Upper lobe of left lung (tissue), 6 donors: ENCODE data around the gene C14orf119. TPM values are rescaled to one million over a fixed set of nuclear protein-coding genes. Genes with fewer than 3 reads are reported as not detected.

Experiments
- ATAC-seq, 2 donors: fragments of 200-7000 bp; cut with Tn5 transposase; one replicate each; pipeline ENCODE4 v1.9.1; 2022; ENCODE audit warnings: mild to moderate bottlenecking in 2 of 2, moderate library complexity in 2 of 2; ENCODE audit not compliant: low FRiP score in 2 of 2
- DNase-seq, 2 donors: peaks; one replicate each; pipeline ENCODE4 v3.0.0-alpha.2; 2019 to 2020
- H3K27ac ChIP-seq, 4 donors: fragments of 200-600 bp; sonication (generic); one replicate each; pipeline ENCODE4 v1.5.1; 2016 to 2019
- H3K27me3 ChIP-seq, 4 donors: fragments of 200-600 bp; sonication (generic); one replicate each; pipeline ENCODE4 v1.5.1; 2017 to 2019
- H3K36me3 ChIP-seq, 4 donors: fragments of 200-600 bp; sonication (generic); one replicate each; pipeline ENCODE4 v1.5.1; 2016 to 2019
- H3K4me1 ChIP-seq, 4 donors: fragments of 200-600 bp; sonication (generic); one replicate each; pipeline ENCODE4 v1.5.1; 2018 to 2019
- H3K4me3 ChIP-seq, 4 donors: fragments of 200-600 bp; sonication (generic); one replicate each; pipeline ENCODE4 v1.5.1; 2017 to 2019; ENCODE audit warnings: mild to moderate bottlenecking in 2 of 4, moderate library complexity in 1 of 4
- H3K9me3 ChIP-seq, 4 donors: fragments of 200-600 bp; sonication (generic); one replicate each; pipeline ENCODE4 v1.5.1; 2018 to 2019
- CTCF ChIP-seq, 6 experiments: fragments of 450-650 bp in 4 of 6; fragments of 200-600 bp in 2 of 6; sonication (generic) in 2 of 6; IDR thresholded peaks; one replicate each; pipeline ENCODE4 v1.5.1; 2016 to 2019; ENCODE audit warnings: antibody characterized with exemption in 6 of 6
- EP300 ChIP-seq, 4 donors: sonication (generic); formaldehyde crosslinking; IDR thresholded peaks; one replicate each; pipeline ENCODE4 v1.5.1; 2017; ENCODE audit warnings: antibody characterized with exemption in 4 of 4, control low read depth in 2 of 4
- POLR2A ChIP-seq, 4 donors: fragments of 450-650 bp; IDR thresholded peaks; one replicate each; pipeline ENCODE4 v1.5.1; 2016 to 2017; ENCODE audit warnings: antibody characterized with exemption in 4 of 4, mild to moderate bottlenecking in 2 of 4
- POLR2AphosphoS5 ChIP-seq, 2 donors: sonication (generic); formaldehyde crosslinking; IDR thresholded peaks; one replicate each; pipeline ENCODE4 v1.5.1; 2017; ENCODE audit warnings: antibody characterized with exemption in 2 of 2
- WGBS, 2 donors: methylation state at CpG; one replicate each; pipeline ENCODE4 v1.1.5; 2017 to 2018; 5-methylcytosine and 5-hydroxymethylcytosine counted together
- total RNA-seq, 6 donors: library from RNA; depleted of rRNA in 4 of 6; stranded (reverse); fragments of >200 nt in 4 of 6; gene quantifications; one replicate each; pipeline versions ENCODE4 v1.1.0 to v1.2.1, GENCODE V29; 2016 to 2021
- donor health status: DM: no; HTN: no; CAD: no; lungs with moderate emphysema.
- donor health status: DM: no; HTN: yes; CAD: no; lungs with severe emphysema.

Gene C14orf119
- total RNA-seq, 6 donors from 2014 or later = 4.9 to 52.5 (median 35.7) TPM

- no peak for DNase-seq
- no peak overlapping the region for H3K4me3 ChIP-seq
- no peaks in the 10 kb centered on the region for H3K9me3 ChIP-seq
- TF ChIP-seq POLR2A (IDR thresholded peaks at IDR 0.05) = no peak
- TF ChIP-seq CTCF (IDR thresholded peaks at IDR 0.05) = no peak
- TF ChIP-seq POLR2AphosphoS5 (IDR thresholded peaks at IDR 0.05) = no peak
- peaks cover 0 to 7% (median 4%) of the 10 kb centered on the region in 4 donors for H3K4me1 ChIP-seq
- H3K27me3 ChIP-seq = no peaks in the 10 kb centered on the region
- H3K36me3 ChIP-seq = peaks cover 2 to 10% (median 5%) of the 10 kb centered on the region in 4 donors
- no peak for ATAC-seq
- H3K27ac ChIP-seq = no peak overlapping the region
- WGBS, 2 donors = 71 to 82% methylated on average over 6 of the region's 6 CpGs
Measured at GRCh38 chr14:23137813-23138535, 42.7 kb downstream of the C14orf119 start.

GRCh38 chr14:23139874-23140273 lies 44.6 kb downstream of the C14orf119 start:
- no peak for TF ChIP-seq EP300 (IDR thresholded peaks at IDR 0.05)
- no peak for TF ChIP-seq CTCF (IDR thresholded peaks at IDR 0.05)
- no peak for TF ChIP-seq POLR2AphosphoS5 (IDR thresholded peaks at IDR 0.05)
- H3K4me3 ChIP-seq = no peak overlapping the region
- H3K27me3 ChIP-seq = no peaks in the 10 kb centered on the region
- ATAC-seq (no peak), DNase-seq (no peak)
- no peaks in the 10 kb centered on the region for H3K9me3 ChIP-seq
- WGBS, 2 donors = 90 to 98% methylated on average over 2 of the region's 2 CpGs
- peaks cover 0 to 13% (median 4%) of the 10 kb centered on the region in 4 donors for H3K4me1 ChIP-seq
- no peak overlapping the region for H3K27ac ChIP-seq
- peaks cover 2 to 10% (median 5%) of the 10 kb centered on the region in 4 donors for H3K36me3 ChIP-seq

GRCh38 chr14:23140371-23140770 lies 45.1 kb downstream of the C14orf119 start:
- no peaks in the 10 kb centered on the region for H3K9me3 ChIP-seq
- H3K4me3 ChIP-seq = no peak overlapping the region
- no peak overlapping the region for H3K27ac ChIP-seq
- H3K36me3 ChIP-seq = peaks cover 2 to 10% (median 5%) of the 10 kb centered on the region in 4 donors
- WGBS, 2 donors = 69 to 83% methylated on average over 6 of the region's 6 CpGs
- DNase-seq (no peak), ATAC-seq (no peak)
- H3K27me3 ChIP-seq = no peaks in the 10 kb centered on the region
- TF ChIP-seq EP300 (IDR thresholded peaks at IDR 0.05) = no peak
- no peak for TF ChIP-seq CTCF (IDR thresholded peaks at IDR 0.05)
- TF ChIP-seq POLR2A (IDR thresholded peaks at IDR 0.05) = no peak
- no peak for TF ChIP-seq POLR2AphosphoS5 (IDR thresholded peaks at IDR 0.05)
- H3K4me1 ChIP-seq = peaks cover 0 to 13% (median 5%) of the 10 kb centered on the region in 4 donors

- H3K9me3 ChIP-seq = no peaks in the 10 kb centered on the region
- DNase-seq = peak in 1 of 2 donors; percentile 51
- peaks cover 2 to 10% (median 5%) of the 10 kb centered on the region in 4 donors for H3K36me3 ChIP-seq
- peaks cover 0 to 21% (median 7%) of the 10 kb centered on the region in 4 donors for H3K4me1 ChIP-seq
- no peak overlapping the region for H3K4me3 ChIP-seq
- TF ChIP-seq CTCF (IDR thresholded peaks at IDR 0.05) = no peak
- TF ChIP-seq POLR2A (IDR thresholded peaks at IDR 0.05) = no peak
- no peak for TF ChIP-seq POLR2AphosphoS5 (IDR thresholded peaks at IDR 0.05)
- no peak for TF ChIP-seq EP300 (IDR thresholded peaks at IDR 0.05)
- peak overlapping the region in 1 of 4 donors; percentile 32 for H3K27ac ChIP-seq
- ATAC-seq = peak in 1 of 2 donors; percentile 47
- 67 to 70% methylated on average over 7 of the region's 7 CpGs for WGBS, 2 donors
- H3K27me3 ChIP-seq = no peaks in the 10 kb centered on the region
Measured at GRCh38 chr14:23141706-23142444, 46.6 kb downstream of the C14orf119 start.
